AG08396 (cell line): ENCODE results near the gene DDIT4.
A peak's percentile ranks its signal among the peaks of the same experiment; 100 is the strongest.
"Not testable (repeated sequence)": the region's sequence is repeated elsewhere in the genome, so short reads cannot be mapped to it uniquely, and the experiment has no call there.

ENCODE experiments used
- DNase-seq: peaks from one replicate; pipeline ENCODE4 v3.0.0; 2012; ENCODE audit warnings: low spot score, mixed read lengths

DDIT4 gene

GRCh38 chr10:72296829-72297280 is 23.1 kb downstream of the DDIT4 start:
- not testable (repeated sequence) for DNase-seq

DNA sequence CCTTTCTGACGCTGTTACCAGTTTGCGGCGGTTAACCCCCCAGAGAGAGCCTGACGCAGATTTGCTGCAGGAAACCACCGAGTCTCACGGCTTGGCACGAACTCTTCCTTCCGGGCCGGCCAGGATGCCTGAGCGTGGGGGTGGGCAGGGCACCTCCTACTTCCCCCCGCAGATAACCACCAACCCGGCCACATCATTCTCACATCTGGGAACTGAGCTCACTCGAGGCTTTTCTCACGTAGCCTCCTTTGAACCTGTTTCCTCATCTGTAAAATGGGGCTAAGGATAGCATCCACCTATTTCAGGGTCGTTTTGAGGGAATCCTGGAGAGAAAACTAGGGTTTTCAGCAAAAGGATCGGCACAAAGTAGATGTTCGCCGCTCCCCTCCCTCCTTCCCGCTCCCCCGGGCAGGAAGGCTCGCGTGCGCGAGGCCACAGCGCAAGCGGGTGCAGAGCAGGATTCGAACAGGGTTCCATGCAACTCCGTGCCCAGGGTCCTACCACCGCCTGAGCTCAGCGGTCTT is 23.6 kb downstream of the DDIT4 start:
- peak; percentile 73 for DNase-seq

- peak; percentile 97 for DNase-seq
These were observed 24.3 kb downstream of the DDIT4 start for GRCh38 chr10:72297805-72298591.

DNA sequence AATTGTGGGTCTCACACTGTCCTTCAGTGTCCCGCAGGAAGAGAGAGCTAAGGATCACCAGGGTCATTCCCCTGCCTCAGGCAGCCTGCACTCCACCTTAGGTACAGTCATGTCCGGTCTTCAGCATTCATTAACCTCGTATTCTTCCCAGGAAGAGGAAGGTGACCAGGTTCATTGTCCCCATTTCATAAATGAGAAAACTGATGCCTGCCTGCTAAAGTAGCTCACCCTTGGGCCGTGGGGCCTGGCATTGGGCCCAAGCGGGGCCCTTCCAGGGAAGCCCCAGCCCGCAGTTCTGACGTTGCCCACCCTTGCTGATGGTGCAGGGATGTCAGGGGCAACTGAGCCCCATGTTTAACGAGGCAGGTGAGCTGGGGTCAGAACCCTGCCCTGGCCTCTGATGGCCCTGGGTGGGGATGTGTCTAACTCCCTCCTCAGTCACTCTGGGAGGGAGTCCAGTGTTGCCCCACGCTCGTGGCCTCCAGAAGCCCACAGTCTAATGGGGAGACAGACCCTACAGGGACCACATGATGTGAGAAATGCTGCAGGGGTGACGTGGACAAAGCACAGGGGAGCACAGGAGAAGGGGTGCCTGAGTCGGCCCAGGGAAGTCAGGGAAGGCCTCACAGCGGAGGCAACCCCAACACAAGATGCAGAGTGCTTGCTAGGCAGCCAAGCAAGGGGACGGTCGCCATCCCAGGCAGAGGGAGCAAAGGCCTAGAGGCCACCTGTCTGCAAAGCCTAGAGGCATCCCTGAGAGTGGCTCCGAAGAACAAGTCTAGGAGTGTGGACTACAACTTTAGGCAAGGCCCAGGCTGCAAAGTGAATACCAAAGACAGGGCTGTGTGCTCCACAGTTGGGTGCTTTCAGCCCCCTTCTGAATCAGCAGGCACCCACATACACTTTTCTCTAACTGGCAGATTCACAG is 25.1 kb downstream of the DDIT4 start:
- no peak for DNase-seq

DNA sequence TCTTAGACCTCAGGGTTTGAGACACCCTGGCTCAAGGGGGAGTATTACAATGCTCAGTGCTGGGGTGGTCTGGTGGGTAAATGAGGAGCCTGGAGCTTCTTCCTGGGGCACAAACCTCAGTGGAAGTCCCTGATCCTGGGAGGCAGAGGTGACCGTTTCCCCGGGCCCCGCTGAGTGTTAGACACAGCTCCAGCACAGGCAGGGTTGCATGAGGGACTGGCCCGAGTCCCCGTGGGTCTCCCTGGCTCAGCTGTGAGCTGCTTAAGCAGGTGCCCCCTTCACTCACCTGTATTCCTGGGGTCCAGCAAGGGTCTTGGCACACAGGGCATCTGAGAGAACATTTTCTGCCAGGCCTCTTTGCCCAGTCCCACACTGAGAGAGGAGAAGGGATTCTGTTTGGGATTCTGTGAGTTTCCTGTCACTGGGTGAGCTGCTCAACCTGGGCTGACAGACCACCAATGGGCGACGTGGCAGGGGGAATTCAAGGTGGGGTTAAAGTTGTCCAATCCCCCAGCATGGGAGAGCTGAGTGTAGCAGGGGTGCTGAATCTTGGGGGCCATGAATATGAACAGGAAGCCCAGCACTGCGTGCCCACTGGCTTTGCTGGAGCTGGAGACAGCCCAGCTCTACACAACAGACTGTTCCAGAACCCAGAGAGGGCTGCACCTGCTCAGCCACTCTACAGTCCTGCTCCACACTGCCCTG is 29.9 kb downstream of the DDIT4 start:
- DNase-seq = no peak

GRCh38 chr10:72306215-72306760 is 32.6 kb downstream of the DDIT4 start:
- DNase-seq = no peak

DNA sequence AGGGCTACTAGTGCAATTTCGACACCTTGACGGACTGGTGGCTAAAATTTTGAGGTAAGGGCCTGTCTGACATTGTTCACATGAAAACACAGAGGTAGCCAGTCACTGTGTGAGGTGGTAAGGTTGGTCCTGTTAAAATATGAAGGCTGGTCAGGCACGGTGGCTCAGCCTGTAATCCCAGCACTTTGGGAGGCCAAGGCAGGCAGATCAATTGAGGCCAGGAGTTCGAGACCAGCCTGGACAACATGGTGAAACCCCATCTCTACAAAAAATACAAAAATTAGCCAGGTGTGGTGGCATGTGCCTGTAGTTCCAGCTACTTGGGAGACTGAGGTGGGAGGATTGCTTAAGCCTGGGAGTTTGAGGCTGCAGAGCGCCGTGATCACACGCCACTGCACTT is 34.0 kb downstream of the DDIT4 start:
- not testable (repeated sequence) for DNase-seq

DNA sequence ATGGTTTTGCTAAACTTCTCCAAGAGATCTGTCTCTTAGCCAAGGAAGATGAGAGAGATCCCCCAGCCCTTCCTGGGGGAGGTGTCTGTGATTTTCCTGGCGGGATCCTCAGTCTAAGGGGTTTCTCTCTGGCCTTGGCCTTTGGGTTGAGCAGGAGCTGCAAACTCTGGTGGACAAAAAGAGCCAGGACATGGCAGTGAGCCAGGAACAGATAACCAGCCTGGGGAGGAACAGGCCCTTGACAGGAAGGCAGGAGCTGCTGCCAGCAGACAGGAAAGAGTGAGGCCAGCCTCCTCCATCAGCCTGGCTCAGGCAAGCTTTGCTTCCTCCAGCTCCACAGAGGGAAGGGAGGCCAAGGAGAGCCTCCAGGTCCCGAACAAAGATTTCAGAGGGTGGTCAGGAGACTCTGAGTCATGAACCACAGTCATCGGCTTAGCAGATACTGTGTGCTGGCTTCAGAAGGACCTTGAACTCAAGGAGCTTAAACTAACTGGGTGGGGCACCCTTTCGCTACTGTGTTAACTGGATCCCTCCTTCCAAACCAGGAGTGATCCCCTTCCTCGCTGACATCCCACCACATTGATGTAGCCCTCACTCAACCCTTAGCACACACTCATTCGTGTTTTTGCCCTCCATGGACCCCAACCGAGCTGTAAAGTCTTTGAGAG is 34.7 kb downstream of the DDIT4 start:
- DNase-seq = peak; percentile 73

DNA sequence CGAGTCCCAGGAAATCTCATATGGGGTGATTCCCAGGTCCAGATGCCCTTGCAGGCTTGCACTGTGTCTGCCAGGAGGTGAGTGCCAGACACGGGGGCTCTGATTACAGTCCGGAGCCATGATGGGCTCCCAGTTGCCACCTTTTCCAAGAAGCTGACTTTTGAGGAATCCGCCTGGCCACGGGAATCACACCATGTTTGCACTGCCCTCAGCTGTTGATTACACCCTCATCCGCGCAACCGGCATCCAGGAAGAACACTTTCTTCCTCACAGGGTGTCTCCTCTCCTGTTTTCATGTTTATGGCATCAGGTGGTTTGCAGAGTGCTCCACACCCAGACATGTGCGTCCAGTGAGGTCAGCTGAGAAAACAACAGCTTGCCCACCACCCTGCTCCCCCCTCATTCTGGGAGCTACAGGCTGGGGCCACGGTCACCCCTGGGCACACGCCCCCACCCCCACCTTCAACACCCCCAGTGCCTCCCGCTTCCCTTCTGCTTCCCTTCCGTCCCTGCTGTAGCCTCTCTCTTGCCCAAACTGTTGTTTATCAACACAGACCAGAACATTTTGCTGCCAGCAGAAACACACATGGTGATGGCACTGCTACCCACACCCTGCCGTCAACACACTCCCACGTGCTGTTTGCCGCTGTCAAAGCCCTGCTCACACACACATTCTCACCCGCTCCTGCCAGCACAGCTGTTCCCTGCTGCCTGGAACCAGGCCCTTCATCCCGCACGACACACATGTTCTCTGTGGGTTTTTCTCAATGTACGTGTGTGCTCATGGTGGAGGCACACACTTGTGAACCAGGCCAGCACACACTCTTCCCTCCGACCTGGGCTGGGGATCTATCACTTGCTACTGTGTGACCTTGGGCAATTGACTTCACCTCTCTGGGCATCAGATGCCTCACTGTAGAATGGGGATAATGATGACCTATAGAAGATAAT is 35.8 kb downstream of the DDIT4 start:
- DNase-seq = peak; percentile 51

DNA sequence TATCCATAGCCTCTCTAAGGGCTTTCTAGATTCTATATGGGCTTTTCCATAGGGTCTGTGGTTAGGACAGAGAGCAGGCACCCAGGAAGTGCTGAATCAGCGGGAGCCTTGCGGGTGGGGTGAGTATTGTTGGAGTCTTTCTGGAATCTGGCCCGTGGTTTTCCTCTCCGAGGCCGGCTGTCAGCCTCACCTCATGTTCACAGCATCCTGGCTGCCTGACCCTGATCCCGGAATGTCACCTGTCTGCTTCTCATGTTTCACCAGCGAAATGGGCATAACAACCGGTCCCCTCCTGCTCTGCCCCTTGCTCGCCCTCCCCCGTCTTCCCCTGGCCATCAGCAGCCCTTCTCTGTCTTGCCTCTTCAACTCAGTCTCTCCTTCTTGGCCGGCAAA is 36.5 kb downstream of the DDIT4 start:
- no peak for DNase-seq

- no peak for DNase-seq
These were observed 36.9 kb downstream of the DDIT4 start for GRCh38 chr10:72310636-72311035.

- no peak for DNase-seq
These were observed 37.9 kb downstream of the DDIT4 start for GRCh38 chr10:72311667-72312066.

DNA sequence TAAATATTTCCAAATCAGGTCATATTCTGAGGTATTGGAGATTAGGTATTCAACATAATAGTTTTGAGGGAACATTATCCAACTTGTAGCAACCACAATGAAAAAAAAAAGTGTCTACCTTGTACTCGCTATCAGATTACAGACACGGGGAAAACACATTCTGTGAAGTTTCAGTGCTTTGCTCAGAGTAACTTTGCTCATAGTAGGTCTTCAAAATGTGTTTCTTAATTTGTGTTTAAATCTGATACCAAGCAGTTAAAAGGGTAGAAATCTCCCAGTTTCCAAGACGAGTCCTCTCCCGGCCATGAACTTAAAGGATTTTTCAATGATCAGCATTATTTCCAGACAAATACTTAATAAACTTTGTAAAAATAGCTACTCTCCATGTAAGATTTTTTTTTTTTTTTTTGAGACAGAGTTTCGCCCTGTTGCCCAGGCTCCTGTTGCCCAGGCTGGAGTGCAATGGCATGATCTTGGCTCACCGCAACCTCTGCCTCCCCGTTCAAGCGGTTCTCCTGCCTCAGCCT is 39.2 kb downstream of the DDIT4 start:
- no peak for DNase-seq

DNA sequence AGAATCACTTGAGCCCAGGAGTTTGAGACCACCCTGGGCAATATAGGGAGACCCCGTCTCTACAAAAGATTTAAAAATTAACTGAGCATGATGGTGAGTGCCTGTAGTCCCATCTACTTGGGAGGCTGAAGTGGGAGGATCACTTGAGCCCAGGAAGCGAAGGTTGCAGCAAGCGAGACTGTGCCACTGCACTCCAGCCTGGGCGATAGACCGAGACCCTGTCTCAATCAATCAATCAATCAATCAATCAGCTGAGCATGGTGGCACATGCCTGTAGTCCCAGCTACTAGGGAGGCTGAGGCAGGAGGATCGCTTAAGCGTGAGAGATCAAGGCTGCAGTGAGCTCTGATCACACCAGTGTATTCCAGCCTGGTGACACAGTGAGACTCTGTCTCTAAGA is 40.5 kb downstream of the DDIT4 start:
- DNase-seq = no peak

GRCh38 chr10:72315054-72315453 is 41.3 kb downstream of the DDIT4 start:
- no peak for DNase-seq

GRCh38 chr10:72315611-72316385 is 42.1 kb downstream of the DDIT4 start:
- no peak for DNase-seq

- no peak for DNase-seq
These were observed 42.6 kb downstream of the DDIT4 start for GRCh38 chr10:72316386-72316700.

DNA sequence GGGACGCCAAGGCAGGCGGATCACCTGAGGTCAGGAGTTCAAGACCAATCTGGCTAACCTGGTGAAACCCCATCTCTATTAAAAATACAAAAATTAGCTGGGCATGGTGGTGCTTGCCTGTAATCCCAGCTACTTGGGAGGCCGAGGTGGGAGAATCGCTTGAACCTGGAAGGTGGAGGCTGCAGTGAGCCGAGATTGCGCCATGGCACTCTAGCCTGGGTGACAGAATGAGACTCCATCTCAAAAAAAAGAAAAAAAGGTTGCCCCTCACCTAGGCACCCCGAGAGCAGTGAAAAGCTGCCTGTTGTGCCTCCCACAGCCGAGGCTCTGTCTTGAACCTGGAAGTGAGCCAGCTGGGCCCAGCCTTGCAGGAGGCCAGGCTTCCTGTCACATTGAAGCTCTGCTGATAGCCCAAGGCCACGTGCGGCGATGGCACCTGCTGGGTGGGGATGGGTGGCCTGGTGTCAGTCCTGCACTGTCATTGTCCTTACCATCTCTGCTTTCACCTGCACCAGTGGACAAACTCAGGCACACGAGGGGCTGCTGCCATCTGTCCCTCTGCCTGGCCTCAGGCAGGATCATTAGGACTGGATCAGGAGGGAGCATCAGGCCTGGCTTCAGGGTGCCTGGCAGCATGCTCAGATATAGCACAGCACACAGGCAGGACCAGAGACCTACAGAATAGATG is 43.2 kb downstream of the DDIT4 start:
- no peak for DNase-seq
